OCI-LY3 (cell line): ENCODE measurements around the gene UBE2E2.

Experiments used
- H2AFZ ChIP-seq: fragments of 200-600, 300-600 bp; shearing (Covaris generic); 2 replicates; pipeline ENCODE4 v1.6.0; 2014; ENCODE audit warnings: antibody characterized with exemption, low read depth, low read length
- H3K27ac ChIP-seq: fragments of 200-600, 300-600 bp; sonication (generic); 2 replicates; pipeline ENCODE4 v1.5.1; 2014; ENCODE audit warnings: mild to moderate bottlenecking, low read length, moderate library complexity, mixed read lengths
- H3K27me3 ChIP-seq: fragments of 200-600, 300-600 bp; sonication (generic); 2 replicates; pipeline ENCODE4 v1.6.1; 2014; ENCODE audit warnings: low read depth, low read length, mixed read lengths
- H3K36me3 ChIP-seq: fragments of 200-600, 300-600 bp; sonication (generic); replicated peaks from 2 replicates; pipeline ENCODE3; 2014; ENCODE audit warnings: low read depth, low read length, mixed read lengths
- H3K4me1 ChIP-seq: fragments of 300-600, 200-600 bp; sonication (generic); 2 replicates; pipeline ENCODE4 v1.6.1; 2014; ENCODE audit warnings: low read length, mixed read lengths
- H3K4me2 ChIP-seq: fragments of 200-600, 300-600 bp; sonication (generic); 2 replicates; pipeline ENCODE4 v1.6.1; 2014; ENCODE audit warnings: low read length, mixed read lengths
- H3K4me3 ChIP-seq: fragments of 300-600, 200-600 bp; sonication (generic); 2 replicates; pipeline ENCODE4 v1.5.1; 2014; ENCODE audit warnings: antibody characterized with exemption, mild to moderate bottlenecking, low read length, moderate library complexity
- H3K79me2 ChIP-seq: fragments of 300-600, 200-600 bp; shearing (Covaris generic); 2 replicates; pipeline ENCODE4 v1.6.1; 2014; ENCODE audit warnings: mild to moderate bottlenecking, low read length, mixed read lengths
- H3K9ac ChIP-seq: fragments of 300-600, 200-600 bp; shearing (Covaris generic); 2 replicates; pipeline ENCODE4 v1.6.0; 2014; ENCODE audit warnings: mild to moderate bottlenecking, low read length, moderate library complexity
- H3K9me3 ChIP-seq: fragments of 200-600, 300-600 bp; shearing (Covaris generic); 2 replicates; pipeline ENCODE4 v1.6.1; 2014; ENCODE audit warnings: low read length, mixed read lengths; ENCODE audit not compliant: insufficient read depth
- H4K20me1 ChIP-seq: fragments of 200-600, 300-600 bp; sonication (generic); 2 replicates; pipeline ENCODE4 v1.6.1; 2016; ENCODE audit warnings: low read length, mixed read lengths; ENCODE audit not compliant: insufficient read depth
- CTCF ChIP-seq: fragments of 200-600, 300-600 bp; sonication (generic); IDR thresholded peaks from 2 replicates; pipeline ENCODE4 v1.5.1; 2014; ENCODE audit warnings: antibody characterized with exemption, low read length, low read depth
- EZH2phosphoT487 ChIP-seq: fragments of 200-600 bp; shearing (Covaris generic); IDR thresholded peaks from 2 replicates; pipeline ENCODE4 v1.6.1; 2018; ENCODE audit warnings: antibody characterized with exemption, mixed run types, low read depth

UBE2E2 gene

GRCh38 chr3:23594894-23595670 lies 392.0 kb downstream of the UBE2E2 start:
- Histone ChIP-seq H3K9ac (no peak overlapping the region), H4K20me1 (no peaks in the 10 kb centered on the region), H3K4me2 (no peak overlapping the region), H2AFZ (no peak overlapping the region), H3K36me3 (peaks cover 8% of the 10 kb centered on the region), H3K27ac (no peak overlapping the region), H3K79me2 (no peaks in the 10 kb centered on the region), H3K4me1 (peaks cover 31% of the 10 kb centered on the region), H3K27me3 (no peaks in the 10 kb centered on the region), H3K9me3 (no peaks in the 10 kb centered on the region), H3K4me3 (no peak overlapping the region)
- TF ChIP-seq EZH2phosphoT487: no peak
- no peak for TF ChIP-seq CTCF

GRCh38 chr3:23595851-23596250 lies 392.7 kb downstream of the UBE2E2 start:
- Histone ChIP-seq H3K9me3 (no peaks in the 10 kb centered on the region), H3K9ac (no peak overlapping the region), H3K27ac (no peak overlapping the region), H3K4me3 (no peak overlapping the region), H3K27me3 (no peaks in the 10 kb centered on the region), H3K36me3 (peaks cover 8% of the 10 kb centered on the region), H2AFZ (no peak overlapping the region), H3K4me2 (no peak overlapping the region), H4K20me1 (no peaks in the 10 kb centered on the region), H3K79me2 (no peaks in the 10 kb centered on the region), H3K4me1 (peaks cover 31% of the 10 kb centered on the region)
- TF ChIP-seq EZH2phosphoT487 (no peak), CTCF (no peak)

- no peak overlapping the region for H3K4me2 ChIP-seq
- H3K4me3 ChIP-seq: no peak overlapping the region
Observed at GRCh38 chr3:23600167-23600871, 397.2 kb downstream of the UBE2E2 start.

More at GRCh38 chr3:23600167-23600871, 397.2 kb downstream of the UBE2E2 start:
- Histone ChIP-seq H4K20me1 (no peaks in the 10 kb centered on the region), H3K9me3 (no peaks in the 10 kb centered on the region), H3K27me3 (no peaks in the 10 kb centered on the region), H3K79me2 (no peaks in the 10 kb centered on the region), H3K27ac (no peak overlapping the region), H3K4me1 (no peaks in the 10 kb centered on the region), H2AFZ (no peak overlapping the region), H3K36me3 (peaks cover 8% of the 10 kb centered on the region), H3K9ac (no peak overlapping the region)
- TF ChIP-seq EZH2phosphoT487 (no peak), CTCF (no peak)
